ENCODE results near the gene POLD3.

GRCh38 chr11:74662487-74663103 lies 70.2 kb downstream of the POLD3 start:
- TF ChIP-seq SUZ12 (IDR thresholded peaks at IDR 0.05; ENCODE audit: extremely low read depth, insufficient read depth, insufficient read length), result no peak
- TF ChIP-seq ZNF274 (IDR thresholded peaks at IDR 0.05; ENCODE audit: low read depth, low read length), result no peak

Data from NT2/D1 (cell line).